Measurements from ENCODE around the gene ADD3.
"Not testable (repeated sequence)": the region's sequence is repeated elsewhere in the genome, so short reads cannot be mapped to it uniquely, and the experiment has no call there.

Gene ADD3

GRCh38 chr10:110114668-110115067 is 106.9 kb downstream of the ADD3 start:
- DNase-seq; intact Hi-C loops (cut with DNase I): not testable (repeated sequence)

GRCh38 chr10:110115784-110116520 is 108.2 kb downstream of the ADD3 start:
- no peak for DNase-seq

GRCh38 chr10:110118891-110119621 is 111.3 kb downstream of the ADD3 start:
- intact Hi-C loops (cut with DNase I) = no loop called here
- DNase-seq = no peak

More at GRCh38 chr10:110115784-110116520, 108.2 kb downstream of the ADD3 start:
- intact Hi-C loops (cut with DNase I) = no loop called here

GRCh38 chr10:110123594-110123993 is 115.8 kb downstream of the ADD3 start:
- no peak for DNase-seq
- intact Hi-C loops (cut with DNase I) = no loop called here

GRCh38 chr10:110129490-110129889 is 121.7 kb downstream of the ADD3 start:
- no peak for DNase-seq
- intact Hi-C loops (cut with DNase I) = no loop called here

GRCh38 chr10:110134917-110135316 is 127.1 kb downstream of the ADD3 start:
- intact Hi-C loops (cut with DNase I) = loop anchor here (5.0 to 10.0 kb wide), 6 partner anchors 72 to 412 kb away; partner anchors contain the start of genes ADD3, MXI1 and SMNDC1
- no peak for DNase-seq

GRCh38 chr10:110135836-110136235 is 128.1 kb downstream of the ADD3 start:
- not testable (repeated sequence) for DNase-seq
- intact Hi-C loops (cut with DNase I) = loop anchor here (5.0 to 10.0 kb wide), 6 partner anchors 71 to 411 kb away; partner anchors contain the start of genes ADD3, MXI1 and SMNDC1

- DNase-seq = peak in 7 of 42 donors; percentile 15 to 69 (median 26)
Measured at GRCh38 chr10:110137142-110137545, 129.4 kb downstream of the ADD3 start.

GRCh38 chr10:110138197-110138812 is 130.5 kb downstream of the ADD3 start:
- peak in 1 of 42 donors; percentile 48 for DNase-seq
- intact Hi-C loops (cut with DNase I) = loop anchor here (5.0 to 10.0 kb wide), 6 partner anchors 69 to 409 kb away; partner anchors contain the start of genes ADD3, MXI1 and SMNDC1

More at GRCh38 chr10:110137142-110137545, 129.4 kb downstream of the ADD3 start:
- intact Hi-C loops (cut with DNase I) = loop anchor here (5.0 to 10.0 kb wide), 6 partner anchors 70 to 410 kb away; partner anchors contain the start of genes ADD3, MXI1 and SMNDC1

GRCh38 chr10:110141185-110141584 is 133.4 kb downstream of the ADD3 start:
- no peak for DNase-seq
- intact Hi-C loops (cut with DNase I) = no loop called here

- intact Hi-C loops (cut with DNase I) = no loop called here
- DNase-seq = peak in 4 of 42 donors; percentile 16 to 49 (median 30)
Measured at GRCh38 chr10:110141871-110142635, 134.3 kb downstream of the ADD3 start.

GRCh38 chr10:110142965-110143364 is 135.2 kb downstream of the ADD3 start:
- intact Hi-C loops (cut with DNase I) = no loop called here
- DNase-seq = no peak

GRCh38 chr10:110144507-110144906 is 136.7 kb downstream of the ADD3 start:
- intact Hi-C loops (cut with DNase I) = no loop called here
- DNase-seq = no peak

- DNase-seq = peak in 1 of 42 donors; percentile 29
- intact Hi-C loops (cut with DNase I) = no loop called here
Measured at GRCh38 chr10:110147961-110148360, 140.2 kb downstream of the ADD3 start.

- intact Hi-C loops (cut with DNase I) = no loop called here
Measured at GRCh38 chr10:110149259-110149658, 141.5 kb downstream of the ADD3 start.

GRCh38 chr10:110150046-110150445 is 142.3 kb downstream of the ADD3 start:
- intact Hi-C loops (cut with DNase I) = no loop called here
- DNase-seq = peak in 1 of 42 donors; percentile 30

More at GRCh38 chr10:110149259-110149658, 141.5 kb downstream of the ADD3 start:
- DNase-seq = no peak

GRCh38 chr10:110150981-110151380 is 143.2 kb downstream of the ADD3 start:
- intact Hi-C loops (cut with DNase I) = no loop called here

GRCh38 chr10:110151467-110151866 is 143.7 kb downstream of the ADD3 start:
- DNase-seq = no peak
- intact Hi-C loops (cut with DNase I) = no loop called here

More at GRCh38 chr10:110150981-110151380, 143.2 kb downstream of the ADD3 start:
- peak in 1 of 42 donors; percentile 9 for DNase-seq

GRCh38 chr10:110151971-110152370 is 144.2 kb downstream of the ADD3 start:
- intact Hi-C loops (cut with DNase I) = no loop called here
- no peak for DNase-seq
